B cell (primary cell): ENCODE data around the gene ADGRD2.

Experiments used
- CTCF ChIP-seq: fragments of 200-600 bp; IDR thresholded peaks from one replicate; pipeline ENCODE4 v1.8.0; 2022; ENCODE audit warnings: antibody characterized with exemption, mild to moderate bottlenecking
- EZH2 ChIP-seq: IDR thresholded peaks from 2 replicates; pipeline ENCODE4 v1.6.1; 2012; ENCODE audit warnings: borderline replicate concordance, low read depth, mild to moderate bottlenecking, moderate library complexity, low read length; ENCODE audit not compliant: insufficient read depth, poor library complexity, severe bottlenecking

- TF ChIP-seq CTCF (no peak), EZH2 (no peak)
These were observed 42.6 kb downstream of the ADGRD2 start for GRCh38 chr9:124492818-124493217.
